Activated CD4-positive, alpha-beta T cell treated with anti-CD3 and anti-CD28 coated beads, Interleukin-2, amount 50 U/mL, for 1 hour (primary cell): ENCODE data around the gene LRRC23.
A peak's percentile ranks its signal among the peaks of the same experiment; 100 is the strongest.

Source experiments
- DNase-seq: peaks from one replicate; pipeline ENCODE4 v3.0.0-alpha.2; 2020

Gene LRRC23

DNA sequence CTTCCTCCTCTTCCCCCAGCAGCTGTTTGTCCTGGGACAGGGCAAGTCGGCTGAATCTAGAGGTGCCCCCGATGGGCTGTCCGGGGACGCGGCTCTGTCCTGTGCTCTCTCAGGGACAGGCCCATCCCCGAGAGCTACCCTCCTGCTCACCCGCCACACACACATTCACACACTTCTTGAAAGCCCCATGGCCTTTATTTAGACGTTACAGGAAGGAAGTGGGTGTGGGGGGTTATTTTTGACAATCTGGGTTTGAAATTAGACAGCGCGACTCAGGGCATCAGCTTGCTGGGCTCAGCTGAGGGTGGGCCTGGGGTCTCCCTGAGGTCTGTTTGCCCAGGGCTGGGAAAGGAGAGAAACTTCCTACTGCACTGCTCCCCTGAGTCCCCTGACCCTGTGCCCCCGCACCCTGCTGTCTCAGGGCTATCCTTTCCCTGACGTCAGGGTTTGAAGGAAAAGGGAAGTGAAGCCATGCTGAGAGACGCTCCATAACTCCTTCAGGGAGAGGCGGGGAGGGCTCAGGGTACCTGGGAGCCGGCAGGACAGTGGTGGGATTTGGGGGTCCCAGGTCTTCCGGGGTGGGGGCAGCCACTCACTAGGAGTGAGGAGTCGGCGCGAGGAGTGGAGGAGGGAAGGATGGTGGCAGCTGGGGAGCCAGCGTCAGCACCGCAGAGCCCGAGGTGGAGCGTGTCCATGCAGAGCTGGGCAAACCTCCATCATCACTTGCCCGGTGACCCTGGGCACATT, 54.6 kb downstream of the LRRC23 start:
- peak; percentile 67 for DNase-seq

DNA sequence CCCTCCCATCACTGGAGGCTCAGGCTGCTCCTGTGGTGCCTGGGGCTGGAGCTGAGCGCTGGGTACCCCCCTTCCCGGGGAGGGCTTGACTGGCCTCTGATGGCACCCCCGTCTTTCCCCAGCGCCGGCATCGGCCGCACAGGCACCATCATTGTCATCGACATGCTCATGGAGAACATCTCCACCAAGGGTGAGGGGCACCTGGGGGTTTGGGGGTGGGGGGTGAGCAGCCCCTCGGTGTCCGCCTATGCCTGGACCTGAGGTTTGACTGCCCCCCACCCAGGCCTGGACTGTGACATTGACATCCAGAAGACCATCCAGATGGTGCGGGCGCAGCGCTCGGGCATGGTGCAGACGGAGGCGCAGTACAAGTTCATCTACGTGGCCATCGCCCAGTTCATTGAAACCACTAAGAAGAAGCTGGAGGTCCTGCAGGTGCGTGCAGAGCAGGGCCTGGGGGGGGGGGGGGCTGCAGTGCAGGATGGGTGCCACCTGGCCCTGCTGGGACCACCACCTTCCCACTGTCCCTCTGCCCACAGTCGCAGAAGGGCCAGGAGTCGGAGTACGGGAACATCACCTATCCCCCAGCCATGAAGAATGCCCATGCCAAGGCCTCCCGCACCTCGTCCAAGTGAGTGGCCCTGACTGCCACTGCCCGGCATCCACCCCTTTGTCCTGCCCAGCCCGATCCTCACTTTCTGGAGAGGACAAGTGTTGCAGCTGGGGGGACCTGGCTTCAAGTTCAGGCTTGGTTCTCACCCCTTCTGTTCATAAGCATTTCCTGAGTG, 55.4 kb downstream of the LRRC23 start:
- no peak for DNase-seq

DNA sequence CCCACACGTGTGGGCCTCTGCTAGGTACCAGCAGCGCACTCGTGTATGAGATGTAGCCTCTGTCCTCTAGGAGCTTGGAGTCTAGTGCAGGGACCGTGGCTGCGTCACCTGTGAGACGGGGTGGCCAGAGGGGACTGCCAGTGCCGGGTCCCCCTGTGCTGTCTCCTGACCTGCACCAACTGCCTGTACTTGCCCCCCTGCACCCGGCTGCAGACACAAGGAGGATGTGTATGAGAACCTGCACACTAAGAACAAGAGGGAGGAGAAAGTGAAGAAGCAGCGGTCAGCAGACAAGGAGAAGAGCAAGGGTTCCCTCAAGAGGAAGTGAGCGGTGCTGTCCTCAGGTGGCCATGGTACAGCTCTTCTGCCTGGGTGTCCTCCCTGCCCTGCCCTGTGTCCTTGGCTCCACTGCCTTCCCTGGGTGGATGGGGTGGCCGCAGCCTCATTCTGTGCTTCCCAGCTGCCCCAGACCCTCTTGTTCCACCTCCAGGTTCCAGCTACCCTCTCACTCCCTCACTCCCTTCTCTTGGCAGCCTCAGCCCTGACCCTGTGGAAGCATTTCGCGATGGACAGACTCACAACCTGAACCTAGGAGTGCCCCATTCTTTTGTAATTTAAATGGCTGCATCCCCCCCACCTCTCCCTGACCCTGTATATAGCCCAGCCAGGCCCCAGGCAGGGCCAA, 56.1 kb downstream of the LRRC23 start:
- DNase-seq: no peak

DNA sequence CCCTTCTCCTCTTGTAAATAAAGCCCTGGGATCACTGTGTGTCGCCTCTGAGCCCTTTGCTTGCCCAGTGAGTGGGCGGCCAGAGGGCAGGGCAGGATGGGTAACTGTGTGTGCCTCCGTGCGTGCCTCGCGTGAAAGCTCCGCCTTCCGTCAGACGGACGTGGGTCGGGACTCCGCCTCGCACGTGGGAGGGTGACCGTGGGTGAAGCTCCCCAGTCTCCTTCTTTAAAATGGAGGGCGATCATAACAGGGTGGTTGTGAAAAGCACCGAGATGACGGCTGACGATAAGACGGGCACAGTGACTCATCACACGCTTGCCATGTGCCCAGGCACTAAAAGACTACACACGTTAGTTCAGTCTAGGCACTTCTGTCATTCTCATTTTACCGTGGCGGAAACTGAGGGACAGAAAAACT, 56.7 kb downstream of the LRRC23 start:
- peak; percentile 90 for DNase-seq

DNA sequence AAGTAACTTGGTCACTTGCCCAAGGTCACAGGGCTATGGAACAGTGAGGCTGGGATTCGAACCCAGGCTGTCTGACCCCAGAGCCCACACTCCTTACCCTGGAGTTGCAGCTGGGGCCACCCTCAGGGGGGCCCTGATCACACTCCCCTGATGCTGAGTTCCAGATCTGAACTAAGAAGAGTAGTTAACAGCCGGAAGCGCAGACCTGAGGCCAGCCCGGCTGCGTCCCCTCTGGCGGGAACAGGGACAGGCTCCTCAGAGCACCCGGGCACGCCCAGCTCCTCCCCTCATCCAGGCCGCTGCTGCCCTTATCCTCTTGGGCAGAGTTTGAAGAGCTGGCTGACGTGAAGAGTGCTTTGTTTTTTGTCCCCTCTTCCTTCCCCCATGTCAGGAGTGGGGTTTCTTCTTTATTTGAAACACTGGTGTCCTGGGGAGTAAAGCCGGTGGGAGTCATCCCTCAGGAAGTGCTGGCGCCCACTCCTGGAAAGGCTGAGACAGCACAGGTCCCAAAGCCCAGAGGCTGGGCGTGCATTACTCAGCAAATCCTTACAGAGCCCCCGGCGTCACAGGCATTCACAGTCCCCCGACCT, 57.2 kb downstream of the LRRC23 start:
- DNase-seq: peak; percentile 43

DNA sequence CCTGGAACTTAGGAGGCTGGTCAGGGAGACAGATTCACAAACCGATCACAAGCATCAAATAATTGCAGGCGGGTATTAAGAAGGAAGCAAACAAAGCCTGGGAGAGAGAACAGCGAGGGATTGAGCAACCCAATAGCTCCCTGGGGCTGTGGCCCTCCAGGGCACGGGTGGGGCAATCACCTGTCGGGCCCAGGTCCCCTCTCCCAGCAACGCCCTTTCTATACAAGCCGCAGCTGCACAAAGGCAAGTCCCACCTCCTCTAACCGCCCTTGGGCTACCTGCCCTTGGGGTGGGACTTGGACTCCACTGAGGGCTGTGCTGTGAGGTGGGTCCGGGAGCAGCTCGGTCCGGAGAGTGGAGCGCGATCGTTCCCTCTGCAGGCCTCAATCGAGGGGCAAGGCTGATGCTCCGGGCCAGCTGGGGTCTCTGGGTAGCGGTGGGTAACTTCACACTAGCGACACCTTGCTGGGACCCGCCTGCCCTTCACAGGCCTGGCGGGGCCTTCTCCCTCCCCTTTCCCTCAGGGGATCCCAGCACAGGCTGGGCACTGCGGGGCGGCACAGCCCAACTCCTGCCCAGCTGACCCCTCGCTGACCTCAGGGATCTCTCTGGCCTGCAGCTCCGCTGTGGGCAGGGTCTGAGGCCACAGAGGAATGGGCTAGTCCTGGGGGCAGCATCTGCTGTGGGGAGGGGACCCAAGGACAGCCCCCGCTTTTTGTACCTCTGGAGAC, 57.8 kb downstream of the LRRC23 start:
- no peak for DNase-seq

DNA sequence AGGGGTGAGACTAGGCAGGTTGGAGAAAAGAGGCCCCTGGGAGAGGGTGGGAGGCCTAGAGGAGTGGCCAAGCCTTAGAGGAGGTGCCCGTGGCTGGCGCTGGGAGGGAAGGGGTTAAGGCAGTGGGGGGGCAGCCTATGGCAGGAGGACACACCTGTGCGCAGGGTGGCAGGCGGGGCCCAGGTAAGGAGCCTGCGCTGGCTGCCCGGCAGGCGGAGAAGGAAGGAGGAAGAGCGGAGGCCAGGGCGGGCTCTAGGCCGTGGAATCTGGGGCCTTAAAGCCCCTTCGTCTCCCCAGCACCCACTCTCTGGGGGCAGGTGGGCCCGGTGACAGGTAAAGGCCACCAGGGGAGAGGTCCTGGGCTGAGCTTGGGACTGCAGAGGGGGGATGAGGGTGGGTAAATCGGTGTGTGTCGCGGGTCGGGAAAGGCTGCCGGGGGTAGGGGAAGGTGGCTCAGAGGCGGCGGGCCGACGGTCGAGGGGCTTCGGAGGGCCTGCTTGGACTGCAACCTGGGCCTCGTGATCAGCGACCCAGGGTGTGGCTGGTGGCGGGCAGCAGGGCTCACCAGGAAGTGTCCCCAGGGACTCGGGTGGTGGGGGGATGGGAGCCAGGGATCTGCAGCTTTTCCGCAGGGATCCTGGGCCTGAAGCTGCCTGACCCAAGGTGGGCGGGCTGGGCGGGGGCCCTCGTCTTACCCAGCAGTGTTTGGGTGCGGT, 58.6 kb downstream of the LRRC23 start:
- no peak for DNase-seq
